HepG2 (cell line): ENCODE measurements around the gene TXN2. TPM values are rescaled to one million over a fixed set of nuclear protein-coding genes. Genes with fewer than 3 reads are reported as not detected.

ENCODE experiments used
- CEBPB ChIP-seq: IDR thresholded peaks from 2 replicates; pipeline ENCODE4 v1.6.1; 2011; ENCODE audit warnings: low read depth, low read length, improper control_type of control experiment, borderline replicate concordance
- EEA1 ChIP-seq: sonication (generic); formaldehyde crosslinking; IDR thresholded peaks from 2 replicates; pipeline ENCODE4 v1.5.1; 2020; ENCODE audit warnings: mild to moderate bottlenecking, missing genetic modification reagents, borderline replicate concordance
- KLF13 ChIP-seq: sonication (generic); formaldehyde crosslinking; IDR thresholded peaks from 2 replicates; pipeline ENCODE4 v1.4.0; 2020; ENCODE audit warnings: mild to moderate bottlenecking, missing genetic modification reagents
- KLF9 ChIP-seq: IDR thresholded peaks from 2 replicates; pipeline ENCODE4 v1.6.1; 2016; ENCODE audit warnings: low read depth
- MBD4 ChIP-seq: IDR thresholded peaks from 2 replicates; pipeline ENCODE4 v1.6.1; 2012; ENCODE audit warnings: low read length, inconsistent platforms, borderline replicate concordance
- MED1 ChIP-seq: sonication (generic); formaldehyde crosslinking; IDR thresholded peaks from 2 replicates; pipeline ENCODE4 v1.4.0; 2020; ENCODE audit warnings: missing genetic modification reagents
- MTA3 ChIP-seq: sonication (generic); formaldehyde crosslinking; IDR thresholded peaks from 2 replicates; pipeline ENCODE4 v1.4.0; 2020; ENCODE audit warnings: missing genetic modification reagents
- NFYC ChIP-seq: IDR thresholded peaks from 2 replicates; pipeline ENCODE4 v1.6.1; 2016; ENCODE audit warnings: missing genetic modification reagents, missing compliant biosample characterization
- RXRA ChIP-seq: sonication (generic); formaldehyde crosslinking; IDR thresholded peaks from 2 replicates; pipeline ENCODE4 v1.5.1; 2020; ENCODE audit warnings: missing genetic modification reagents
- TMF1 ChIP-seq: sonication (generic); formaldehyde crosslinking; IDR thresholded peaks from 2 replicates; pipeline ENCODE4 v1.8.1; 2022; ENCODE audit warnings: low read depth, missing genetic modification reagents
- YEATS4 ChIP-seq: sonication (generic); formaldehyde crosslinking; IDR thresholded peaks from 2 replicates; pipeline ENCODE4 v1.4.0; 2020; ENCODE audit warnings: missing genetic modification reagents, borderline replicate concordance
- ZBTB37 ChIP-seq: sonication (generic); formaldehyde crosslinking; IDR thresholded peaks from 2 replicates; pipeline ENCODE4 v1.4.0; 2020; ENCODE audit warnings: mild to moderate bottlenecking, missing genetic modification reagents
- ZFX ChIP-seq: sonication (generic); formaldehyde crosslinking; IDR thresholded peaks from 2 replicates; pipeline ENCODE4 v1.4.0; 2020; ENCODE audit warnings: mild to moderate bottlenecking, low read depth, missing genetic modification reagents, moderate library complexity
- ZNF407 ChIP-seq: sonication (generic); formaldehyde crosslinking; IDR thresholded peaks from one replicate; pipeline ENCODE4 v1.5.1; 2020; ENCODE audit warnings: mild to moderate bottlenecking, missing genetic modification reagents; ENCODE audit errors: not compliant biosample characterization
- ZNF546 ChIP-seq: sonication (generic); formaldehyde crosslinking; conservative IDR thresholded peaks from 2 replicates; pipeline ENCODE4 v1.8.1; 2023; ENCODE audit warnings: mild to moderate bottlenecking, missing genetic modification reagents
- ZNF549 ChIP-seq: sonication (generic); formaldehyde crosslinking; IDR thresholded peaks from 2 replicates; pipeline ENCODE4 v1.5.0; 2020; ENCODE audit warnings: missing genetic modification reagents
- ZNF713 ChIP-seq: sonication (generic); formaldehyde crosslinking; IDR thresholded peaks from 2 replicates; pipeline ENCODE4 v1.4.0; 2020; ENCODE audit warnings: mild to moderate bottlenecking, missing genetic modification reagents
- ZSCAN22 ChIP-seq: sonication (generic); formaldehyde crosslinking; IDR thresholded peaks from 2 replicates; pipeline ENCODE4 v1.4.0; 2020; ENCODE audit warnings: mild to moderate bottlenecking, missing genetic modification reagents
- ZSCAN5A ChIP-seq: sonication (generic); formaldehyde crosslinking; IDR thresholded peaks from 2 replicates; pipeline ENCODE4 v1.8.0; 2022; ENCODE audit warnings: mild to moderate bottlenecking, missing genetic modification reagents, borderline replicate concordance
- polyA plus RNA-seq, 8 experiments: library from polyadenylated mRNA; depleted of rRNA in 3 of 8; stranded (reverse) in 7 of 8; unstranded in 1 of 8; fragments of >200 nt; fragmentation: Illumina TruSeq in 4 of 8; extraction: Trizol in 4 of 8; gene quantifications; 2 replicates each; pipeline versions ENCODE4 v1.2.1 to v1.2.3, GENCODE V29; 2011 to 2016; ENCODE audit warnings: low read depth in 4 of 8, missing spikeins in 1 of 8, mixed read lengths in 1 of 8; ENCODE audit not compliant: insufficient read depth in 1 of 8
- total RNA-seq, 5 experiments: library from RNA; depleted of rRNA; stranded (reverse); fragments of >200 nt; fragmentation: Illumina TruSeq; extraction: Trizol; gene quantifications; 2 replicates each; pipeline ENCODE4 v1.2.3, GENCODE V29; 2016; ENCODE audit warnings: low read depth in 1 of 5

TXN2 gene
- total and polyA plus RNA-seq, 2 of the 13 experiments (the other 11 are each of a cell fraction or from before 2014, with no cell fraction given) = 41.4 to 109 TPM

- TF ChIP-seq EEA1 (CRISPR knock-in tag) (peak; percentile 97; the same call in 1 of the 2 replicates), ZNF549 (CRISPR knock-in tag) (no peak), ZSCAN5A (peak; percentile 93), ZBTB37 (CRISPR knock-in tag) (peak; percentile 30; the same call in 1 of the 2 replicates), MBD4 (no peak), TMF1 (CRISPR knock-in tag) (peak; percentile 99), MED1 (CRISPR knock-in tag) (peak; percentile 72), ZNF407 (CRISPR knock-in tag) (peak; percentile 68), CEBPB (no peak), ZFX (peak; percentile 96), KLF9 (CRISPR knock-in tag) (no peak; the same call in 1 of the 2 replicates), MTA3 (CRISPR knock-in tag) (no peak), ZSCAN22 (CRISPR knock-in tag) (no peak), KLF13 (peak; percentile 78; the same call in 1 of the 2 replicates), RXRA (CRISPR knock-in tag) (0 out of 2 replicates have a peak, but pooled peaks have one; percentile 41), YEATS4 (CRISPR knock-in tag) (no peak; the same call in none of the 2 replicates), NFYC (CRISPR knock-in tag) (peak; percentile 78), ZNF713 (no peak), ZNF546 (CRISPR knock-in tag) (peak; percentile 98)
Observed at GRCh38 chr22:36506637-36507517, 25.4 kb upstream of the TXN2 start, which contains the start of gene FOXRED2 (continued).
